CD4-positive, alpha-beta memory T cell (primary cell): ENCODE results near the gene BZW1. TPM values are rescaled to one million over a fixed set of nuclear protein-coding genes. Genes with fewer than 3 reads are reported as not detected.
"Not testable (repeated sequence)": the region's sequence is repeated elsewhere in the genome, so short reads cannot be mapped to it uniquely, and the experiment has no call there.

ENCODE experiments used
- CTCF ChIA-PET: fragments of 350-600 bp; sonication (Branson Sonifier 250); formaldehyde crosslinking; loops from one replicate; lab custom pipeline; 2021; ENCODE audit warnings: inconsistent platforms; ENCODE audit not compliant: partially characterized antibody; lab: Charles Lee
- POLR2A ChIA-PET: fragments of 350-600 bp; sonication (Branson Sonifier 250); formaldehyde crosslinking; loops from one replicate; lab custom pipeline; 2021; ENCODE audit not compliant: partially characterized antibody; lab: Charles Lee
- DNase-seq, 5 donors: peaks; one replicate each; pipeline versions ENCODE4 v3.0.0 to v3.0.0-alpha.2; 2020 to 2022; ENCODE audit warnings: mixed read lengths in 1 of 5
- H3K27ac ChIP-seq: one replicate; pipeline ENCODE4 v1.7.0; 2013; ENCODE audit warnings: low read depth, low read length
- H3K27me3 ChIP-seq: 2 replicates; pipeline ENCODE4 v1.7.0; 2013; ENCODE audit warnings: mild to moderate bottlenecking, low read length, moderate library complexity; ENCODE audit not compliant: insufficient read depth
- H3K36me3 ChIP-seq: 2 replicates; pipeline ENCODE4 v1.7.0; 2013; ENCODE audit warnings: mild to moderate bottlenecking, low read length, moderate library complexity; ENCODE audit not compliant: insufficient read depth
- H3K4me1 ChIP-seq: 2 replicates; pipeline ENCODE4 v1.7.0; 2013; ENCODE audit warnings: mild to moderate bottlenecking, low read length, moderate library complexity; ENCODE audit not compliant: insufficient read depth
- H3K4me3 ChIP-seq, 2 donors: one replicate each; pipeline ENCODE4 v1.7.0; 2013; ENCODE audit warnings: low read length in 2 of 2, mild to moderate bottlenecking in 1 of 2
- H3K9me3 ChIP-seq, 2 donors: one replicate each; pipeline ENCODE4 v1.7.0; 2013; ENCODE audit warnings: low read length in 2 of 2, control low read depth in 1 of 2; ENCODE audit not compliant: control insufficient read depth in 1 of 2
- H3K27ac Mint-ChIP-seq, 7 donors: one replicate each; pipeline ENCODE4 v1.8.0; 2020 to 2021; ENCODE audit warnings: mixed read lengths in 7 of 7, mild to moderate bottlenecking in 6 of 7, inconsistent platforms in 3 of 7, moderate library complexity in 3 of 7
- H3K27me3 Mint-ChIP-seq, 2 donors: one replicate each; pipeline ENCODE4 v1.8.0; 2020 to 2021; ENCODE audit warnings: mixed read lengths in 2 of 2
- H3K36me3 Mint-ChIP-seq, 2 donors: one replicate each; pipeline ENCODE4 v1.8.0; 2020 to 2021; ENCODE audit warnings: mixed read lengths in 2 of 2, inconsistent platforms in 1 of 2, mild to moderate bottlenecking in 1 of 2
- H3K4me1 Mint-ChIP-seq, 4 donors: one replicate each; pipeline ENCODE4 v1.8.0; 2020 to 2021; ENCODE audit warnings: mixed read lengths in 4 of 4, mild to moderate bottlenecking in 1 of 4
- H3K4me3 Mint-ChIP-seq, 8 donors: one replicate each; pipeline ENCODE4 v1.8.0; 2020 to 2021; ENCODE audit warnings: mixed read lengths in 8 of 8, mild to moderate bottlenecking in 7 of 8, moderate library complexity in 6 of 8, inconsistent platforms in 3 of 8
- H3K9me3 Mint-ChIP-seq, 8 donors: one replicate each; pipeline ENCODE4 v1.8.0; 2020 to 2021; ENCODE audit warnings: mixed read lengths in 8 of 8, mild to moderate bottlenecking in 5 of 8, inconsistent platforms in 3 of 8, moderate library complexity in 1 of 8
- intact Hi-C: fragments of 100-400 bp; cut with micrococcal nuclease; formaldehyde crosslinking; loops from one replicate; pipeline ENCODE4 v1.15.1; 2023
- polyA plus RNA-seq, 2 donors: library from polyadenylated mRNA; unstranded; fragments of 300-500 nt; fragmentation: Illumina TruSeq; gene quantifications; one replicate each; pipeline ENCODE4 v1.2.3, GENCODE V29; 2021
- total RNA-seq, 2 experiments: library from RNA; stranded (reverse); gene quantifications; one replicate each; pipeline ENCODE4 v1.2.3, GENCODE V29; 2021

Gene BZW1
- total and polyA plus RNA-seq, 4 experiments from 2014 or later: 126 to 257 (median 165) TPM

DNA sequence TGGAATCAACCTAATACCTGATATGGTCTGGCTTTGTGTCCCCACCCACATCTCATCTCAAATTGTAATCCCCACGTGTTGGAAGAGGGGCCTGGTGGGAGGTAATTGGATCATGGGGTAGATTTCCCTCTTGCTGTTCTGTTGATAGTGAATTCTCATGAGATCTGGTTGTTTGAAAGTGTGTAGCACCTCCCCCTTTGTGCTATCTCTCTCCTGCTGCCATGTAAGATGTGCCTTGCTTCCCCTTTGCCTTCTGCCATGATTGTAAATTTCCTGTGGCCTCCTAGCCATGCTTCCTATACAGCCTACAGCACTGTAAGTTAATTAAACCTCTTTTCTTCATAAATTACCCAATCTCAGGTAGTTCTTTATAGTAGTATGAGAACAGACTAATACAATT lies 10.3 kb upstream of the BZW1 start:
- H3K9me3 ChIP-seq, H3K4me1 Mint-ChIP-seq, H3K36me3 Mint-ChIP-seq, H3K27me3 Mint-ChIP-seq, intact Hi-C loops, H3K4me3 ChIP-seq, H3K27me3 ChIP-seq, H3K9me3 Mint-ChIP-seq, H3K4me3 Mint-ChIP-seq, POLR2A ChIA-PET, DNase-seq, H3K27ac Mint-ChIP-seq, H3K4me1 ChIP-seq, H3K36me3 ChIP-seq, H3K27ac ChIP-seq, CTCF ChIA-PET: not testable (repeated sequence)

DNA sequence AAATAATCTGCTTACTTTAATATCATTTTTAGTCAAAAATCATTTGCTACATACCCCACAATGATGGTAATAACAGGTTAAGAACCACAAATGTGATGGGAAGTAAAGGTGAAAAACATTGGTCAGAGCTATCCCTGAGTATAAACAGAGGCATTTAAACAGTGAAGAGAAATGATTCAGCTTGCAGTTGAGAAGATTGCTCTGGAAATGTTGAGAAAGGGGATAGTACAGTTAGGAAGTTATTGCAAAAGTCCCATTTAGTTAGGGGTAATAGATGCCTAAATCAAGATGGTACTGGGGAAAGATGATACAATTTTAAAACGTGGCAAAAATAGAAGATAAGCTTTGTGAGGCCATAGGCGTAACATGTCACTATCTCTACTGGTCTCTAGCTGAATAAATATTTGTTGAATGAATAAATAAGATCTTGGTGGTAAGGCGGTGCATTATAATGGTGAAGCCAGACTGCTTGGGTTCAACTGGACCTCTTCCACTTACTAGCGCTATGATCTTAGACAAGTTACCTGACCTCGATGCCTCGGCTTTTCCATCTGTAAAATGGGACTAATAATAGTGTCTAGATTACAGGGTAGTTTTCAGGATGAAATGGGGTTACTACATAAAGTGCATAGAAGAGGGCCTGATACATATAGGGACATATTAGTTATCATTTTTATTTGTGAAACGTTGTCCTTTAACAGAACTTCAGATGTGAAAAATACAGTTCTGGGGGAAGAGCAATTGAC lies 2.0 kb upstream of the BZW1 start:
- H3K27ac Mint-ChIP-seq: peak overlapping the region in 6 of 7 donors; percentile 90 to 99 (median 98)
- CTCF ChIA-PET: interaction anchor here (2.8 kb wide), 1 partner anchor 96 kb away, joined by 11 read pairs; no protein-coding TSS in a partner anchor
- POLR2A ChIA-PET: interaction anchor here (2.6 to 3.0 kb wide), 2 partner anchors 55 to 96 kb away, joined by 32 to 75 read pairs; partner anchors contain the start of gene CLK1
- peak overlapping the region; percentile 97 for H3K27ac ChIP-seq
- no peaks in the 10 kb centered on the region for H3K9me3 ChIP-seq
- H3K4me1 ChIP-seq: peaks cover 33% of the 10 kb centered on the region
- H3K27me3 Mint-ChIP-seq: no peaks in the 10 kb centered on the region
- no peak for DNase-seq
- H3K36me3 Mint-ChIP-seq: peaks cover 9 to 28% of the 10 kb centered on the region in 2 donors
- H3K4me3 ChIP-seq: no peak overlapping the region
- H3K4me1 Mint-ChIP-seq: peaks cover 26 to 46% (median 31%) of the 10 kb centered on the region in 4 donors
- H3K4me3 Mint-ChIP-seq: peak overlapping the region in 3 of 8 donors; percentile 13 to 100 (median 50)
- intact Hi-C loops: loop anchor here (2.0 to 5.0 kb wide), 3 partner anchors 307 to 1428 kb away; partner anchors contain the start of genes CFLAR and SUMO1
- peaks cover 11% of the 10 kb centered on the region for H3K36me3 ChIP-seq
- no peaks in the 10 kb centered on the region for H3K27me3 ChIP-seq
- no peaks in the 10 kb centered on the region for H3K9me3 Mint-ChIP-seq

DNA sequence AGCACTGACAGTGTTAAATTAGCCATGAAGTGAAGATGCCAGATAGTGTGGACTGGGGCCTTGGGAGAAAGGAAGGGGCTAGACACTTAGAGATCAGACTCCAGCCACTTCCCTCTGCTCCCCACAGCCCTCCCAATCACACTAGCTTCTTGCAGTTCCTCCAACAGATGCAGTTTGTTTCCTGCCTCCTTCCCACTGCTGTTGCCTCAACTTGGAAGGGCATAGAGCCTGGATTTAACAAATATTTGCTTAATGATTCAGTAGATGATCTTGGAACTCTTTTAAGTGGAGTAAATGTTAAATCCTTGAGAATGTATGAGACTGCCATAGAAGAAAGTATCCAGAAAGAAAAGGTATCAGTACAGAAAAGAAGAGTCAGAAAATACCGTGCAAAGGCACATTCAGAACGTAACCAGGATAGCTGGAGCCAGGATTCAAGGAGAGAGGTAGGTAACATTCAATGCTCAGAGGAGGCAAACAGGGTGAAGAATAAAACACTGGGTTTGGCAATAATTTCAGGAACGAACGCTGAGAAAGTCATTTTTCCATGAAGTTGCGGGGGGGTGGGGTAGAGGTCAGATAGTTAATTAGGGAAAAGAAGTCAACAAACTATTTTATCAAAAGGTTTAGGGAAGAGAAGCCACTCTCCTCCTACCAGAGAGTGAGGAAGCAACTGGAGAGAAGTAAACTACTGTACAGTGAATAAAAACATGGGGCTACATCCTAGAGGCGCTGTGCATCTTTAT lies 1.3 kb upstream of the BZW1 start:
- DNase-seq: no peak
- Mint-ChIP-seq H3K4me3 (peak overlapping the region; percentile 92 to 100 (median 96)), H3K27ac (peak overlapping the region; percentile 90 to 99 (median 98)), H3K36me3 (peaks cover 16 to 35% of the 10 kb centered on the region in 2 donors), H3K4me1 (peaks cover 32 to 54% (median 38%) of the 10 kb centered on the region in 4 donors), H3K27me3 (no peaks in the 10 kb centered on the region), H3K9me3 (no peaks in the 10 kb centered on the region)
- H3K4me1 ChIP-seq: peaks cover 40% of the 10 kb centered on the region
- POLR2A ChIA-PET: interaction anchor here (0.9 to 3.0 kb wide), 10 partner anchors 14 to 970 kb away, joined by 3 to 75 read pairs (median 6); partner anchors contain the start of genes ALS2, CLK1, NIF3L1 and ORC2
- intact Hi-C loops: loop anchor here (2.0 to 5.0 kb wide), 3 partner anchors 306 to 1427 kb away; partner anchors contain the start of genes CFLAR and SUMO1
- CTCF ChIA-PET: interaction anchor here (2.8 kb wide), 1 partner anchor 97 kb away, joined by 11 read pairs; no protein-coding TSS in a partner anchor
- peaks cover 19% of the 10 kb centered on the region for H3K36me3 ChIP-seq
- peak overlapping the region; percentile 49 to 67 for H3K4me3 ChIP-seq
- no peaks in the 10 kb centered on the region for H3K27me3 ChIP-seq
- H3K9me3 ChIP-seq: no peaks in the 10 kb centered on the region
- peak overlapping the region; percentile 97 for H3K27ac ChIP-seq

DNA sequence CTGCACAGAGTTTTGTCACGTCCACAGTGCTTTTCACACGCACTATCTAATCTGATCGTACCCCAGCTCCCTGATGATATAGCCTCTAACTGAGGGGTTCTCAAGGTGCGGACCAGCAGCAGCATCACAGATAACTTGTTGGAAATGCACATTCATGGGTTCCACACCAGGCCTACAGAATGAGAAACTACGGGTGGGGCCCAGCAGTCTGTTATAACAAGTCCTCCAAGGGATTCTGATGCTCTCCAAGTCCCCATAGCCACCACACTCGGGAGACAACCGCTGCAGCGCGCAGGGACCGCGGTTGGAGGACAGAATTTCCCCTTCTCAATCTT lies 745 bp upstream of the BZW1 start:
- no peaks in the 10 kb centered on the region for H3K27me3 Mint-ChIP-seq
- H3K27ac ChIP-seq: peak overlapping the region; percentile 97
- intact Hi-C loops: loop anchor here (1.0 to 5.0 kb wide), 12 partner anchors 53 to 1454 kb away; partner anchors contain the start of genes CFLAR, CLK1, NDUFB3 and NIF3L1
- H3K36me3 ChIP-seq: peaks cover 24% of the 10 kb centered on the region
- peaks cover 41% of the 10 kb centered on the region for H3K4me1 ChIP-seq
- H3K4me3 Mint-ChIP-seq: peak overlapping the region; percentile 92 to 100 (median 96)
- H3K27ac Mint-ChIP-seq: peak overlapping the region; percentile 90 to 99 (median 98)
- no peaks in the 10 kb centered on the region for H3K9me3 ChIP-seq
- CTCF ChIA-PET: interaction anchor here (1.0 to 2.8 kb wide), 2 partner anchors 53 to 97 kb away, joined by 7 to 11 read pairs; partner anchors contain the start of gene CLK1
- H3K4me1 Mint-ChIP-seq: peaks cover 35 to 59% (median 41%) of the 10 kb centered on the region in 4 donors
- H3K9me3 Mint-ChIP-seq: no peaks in the 10 kb centered on the region
- no peak for DNase-seq
- POLR2A ChIA-PET: interaction anchor here (0.7 to 3.0 kb wide), 14 partner anchors 14 to 970 kb away, joined by 3 to 75 read pairs (median 4); partner anchors contain the start of genes ALS2, CFLAR, CLK1 and NIF3L1
- H3K27me3 ChIP-seq: no peaks in the 10 kb centered on the region
- peak overlapping the region; percentile 49 to 67 for H3K4me3 ChIP-seq
- peaks cover 22 to 40% of the 10 kb centered on the region in 2 donors for H3K36me3 Mint-ChIP-seq

DNA sequence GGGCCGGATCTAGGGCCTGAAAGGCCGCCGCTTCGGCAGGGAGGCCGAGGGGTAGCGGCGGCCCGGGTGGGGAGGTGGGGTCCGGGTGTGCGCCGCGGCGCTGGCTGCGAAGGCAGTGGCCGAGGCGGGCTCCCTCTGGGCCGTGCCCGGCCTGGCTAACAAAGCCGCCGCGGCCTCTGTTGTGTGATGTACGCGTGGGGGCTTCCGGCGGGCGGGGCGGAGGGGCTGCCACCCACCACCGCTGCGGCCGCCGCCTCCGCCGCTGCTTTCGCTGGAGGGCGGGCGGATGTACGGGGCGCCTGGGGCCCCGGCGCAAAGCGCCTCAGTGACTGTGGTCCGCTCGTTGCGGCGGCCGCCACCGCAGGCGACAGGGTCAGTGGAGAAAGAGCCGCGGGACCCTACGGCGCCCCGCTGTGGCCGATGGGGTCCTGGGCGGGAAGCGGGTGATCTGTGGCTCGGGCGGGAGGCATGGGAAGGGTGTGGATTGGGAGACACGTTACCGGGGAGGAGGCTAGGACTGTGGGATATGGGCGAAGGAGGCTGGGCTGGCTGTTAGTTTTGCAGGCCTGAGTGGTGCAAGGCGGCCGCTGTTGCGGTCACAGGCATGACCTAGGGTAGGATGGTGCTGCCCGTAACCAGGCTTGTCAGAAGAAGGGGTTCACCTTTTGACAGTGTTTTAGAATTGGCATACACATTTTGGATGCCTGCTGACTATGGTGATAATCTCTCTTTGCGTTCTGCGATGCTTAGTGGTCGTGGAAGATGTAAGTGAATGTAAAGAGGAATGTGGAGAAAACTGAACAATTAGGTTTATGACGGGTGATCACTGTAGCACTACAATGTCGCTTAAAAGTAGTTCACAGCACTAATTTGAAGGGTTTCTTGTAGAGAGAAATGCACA lies 662 bp downstream of the BZW1 start:
- intact Hi-C loops: loop anchor here (5.0 kb wide), 2 partner anchors 365 to 1425 kb away; partner anchors contain the start of gene SUMO1
- Histone ChIP-seq H3K27me3 (no peaks in the 10 kb centered on the region), H3K9me3 (no peaks in the 10 kb centered on the region), H3K27ac (peak overlapping the region; percentile 97), H3K4me1 (peaks cover 41% of the 10 kb centered on the region), H3K36me3 (peaks cover 38% of the 10 kb centered on the region), H3K4me3 (peak overlapping the region; percentile 58 to 67)
- CTCF ChIA-PET: interaction anchor here (1.0 to 2.8 kb wide), 3 partner anchors 51 to 99 kb away, joined by 3 to 11 read pairs (median 7); partner anchors contain the start of gene CLK1
- H3K9me3 Mint-ChIP-seq: no peaks in the 10 kb centered on the region
- no peaks in the 10 kb centered on the region for H3K27me3 Mint-ChIP-seq
- DNase-seq: peak in 3 of 5 donors; percentile 63 to 71 (median 69)
- H3K4me3 Mint-ChIP-seq: peak overlapping the region; percentile 95 to 100 (median 98)
- POLR2A ChIA-PET: interaction anchor here (0.8 to 3.3 kb wide), 13 partner anchors 37 to 830 kb away, joined by 3 to 75 read pairs (median 7); partner anchors contain the start of genes CFLAR, CLK1, NIF3L1 and ORC2
- H3K36me3 Mint-ChIP-seq: peaks cover 35 to 54% of the 10 kb centered on the region in 2 donors
- peak overlapping the region; percentile 96 to 99 (median 97) for H3K27ac Mint-ChIP-seq
- H3K4me1 Mint-ChIP-seq: peaks cover 37 to 62% (median 43%) of the 10 kb centered on the region in 4 donors
